Measurements from ENCODE around the gene CHIA. TPM values are rescaled to one million over a fixed set of nuclear protein-coding genes. Genes with fewer than 3 reads are reported as not detected.
"Not testable (repeated sequence)": the region's sequence is repeated elsewhere in the genome, so short reads cannot be mapped to it uniquely, and the experiment has no call there.

Gene CHIA
- total RNA-seq, 2 donors from 2014 or later: not detected

DNA sequence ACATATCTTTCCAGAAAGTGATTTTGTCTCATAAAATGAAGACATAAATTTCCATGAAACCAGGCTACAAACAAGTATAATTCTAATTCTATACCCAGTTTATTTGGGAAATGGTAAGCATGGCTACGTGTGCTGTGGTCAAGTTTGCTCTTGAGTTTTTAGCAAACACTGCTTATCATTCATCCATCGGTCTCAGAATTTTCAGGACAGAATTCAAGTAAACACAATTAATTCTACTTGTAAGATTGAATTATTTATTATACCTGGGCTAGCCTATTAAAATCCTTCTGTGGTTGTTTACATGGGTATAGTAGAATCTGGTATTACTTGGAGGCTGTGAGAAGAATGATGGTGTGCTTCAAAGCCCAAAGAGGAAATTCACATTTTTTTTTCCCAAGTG lies 68.3 kb downstream of the CHIA start:
- 26 to 37% methylated on average over 2 of the region's 2 CpGs for WGBS, 2 donors
- intact Hi-C loops (cut with DNase I): no loop called here
- no peaks in the 10 kb centered on the region for H3K27me3 ChIP-seq
- ATAC-seq (no peak), DNase-seq (no peak)
- H3K4me3 ChIP-seq: no peak overlapping the region
- no peaks in the 10 kb centered on the region for H3K36me3 ChIP-seq (replicated peaks in 1 of 2; ENCODE audit: insufficient read depth in 1 of 2, low read depth in 2 of 2)
- H3K4me1 ChIP-seq: no peaks in the 10 kb centered on the region
- TF ChIP-seq POLR2A (IDR thresholded peaks at IDR 0.05): no peak
- TF ChIP-seq, protein P1, sequence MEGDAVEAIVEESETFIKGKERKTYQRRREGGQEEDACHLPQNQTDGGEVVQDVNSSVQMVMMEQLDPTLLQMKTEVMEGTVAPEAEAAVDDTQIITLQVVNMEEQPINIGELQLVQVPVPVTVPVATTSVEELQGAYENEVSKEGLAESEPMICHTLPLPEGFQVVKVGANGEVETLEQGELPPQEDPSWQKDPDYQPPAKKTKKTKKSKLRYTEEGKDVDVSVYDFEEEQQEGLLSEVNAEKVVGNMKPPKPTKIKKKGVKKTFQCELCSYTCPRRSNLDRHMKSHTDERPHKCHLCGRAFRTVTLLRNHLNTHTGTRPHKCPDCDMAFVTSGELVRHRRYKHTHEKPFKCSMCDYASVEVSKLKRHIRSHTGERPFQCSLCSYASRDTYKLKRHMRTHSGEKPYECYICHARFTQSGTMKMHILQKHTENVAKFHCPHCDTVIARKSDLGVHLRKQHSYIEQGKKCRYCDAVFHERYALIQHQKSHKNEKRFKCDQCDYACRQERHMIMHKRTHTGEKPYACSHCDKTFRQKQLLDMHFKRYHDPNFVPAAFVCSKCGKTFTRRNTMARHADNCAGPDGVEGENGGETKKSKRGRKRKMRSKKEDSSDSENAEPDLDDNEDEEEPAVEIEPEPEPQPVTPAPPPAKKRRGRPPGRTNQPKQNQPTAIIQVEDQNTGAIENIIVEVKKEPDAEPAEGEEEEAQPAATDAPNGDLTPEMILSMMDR (IDR thresholded peaks at IDR 0.05): no peak
- no peaks in the 10 kb centered on the region for H3K9me3 ChIP-seq
- no peak overlapping the region for H3K27ac ChIP-seq

DNA sequence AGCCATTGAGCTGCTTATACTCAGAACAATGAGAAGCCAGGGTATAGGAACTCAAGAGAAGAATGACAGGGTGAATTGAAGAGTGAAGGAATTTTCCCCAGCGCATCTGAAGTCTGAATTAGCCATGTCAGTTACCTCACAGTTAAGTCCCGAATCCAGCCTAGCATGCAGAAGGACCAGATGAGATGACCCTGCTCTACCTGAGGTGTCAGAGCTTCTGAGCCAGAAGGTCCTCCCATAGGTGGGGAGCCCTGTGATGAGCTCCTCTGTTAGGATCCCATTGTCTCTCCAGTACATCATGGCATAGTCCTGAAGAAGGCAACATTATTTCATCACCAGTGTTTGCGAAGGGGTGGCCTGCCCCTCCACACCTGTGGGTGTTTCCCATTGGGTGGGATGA lies 68.7 kb downstream of the CHIA start:
- DNase-seq (no peak), ATAC-seq (no peak)
- Histone ChIP-seq H3K27ac (no peak overlapping the region), H3K4me3 (no peak overlapping the region), H3K27me3 (no peaks in the 10 kb centered on the region), H3K36me3 (replicated peaks in 1 of 2; ENCODE audit: insufficient read depth in 1 of 2, low read depth in 2 of 2) (no peaks in the 10 kb centered on the region), H3K9me3 (no peaks in the 10 kb centered on the region), H3K4me1 (peaks cover under 1% of the 10 kb centered on the region)
- intact Hi-C loops (cut with DNase I): no loop called here
- TF ChIP-seq, protein P1 (IDR thresholded peaks at IDR 0.05): no peak
- TF ChIP-seq POLR2A (IDR thresholded peaks at IDR 0.05): no peak
- WGBS, 2 donors: 90 to 96% methylated on average over 3 of the region's 3 CpGs

DNA sequence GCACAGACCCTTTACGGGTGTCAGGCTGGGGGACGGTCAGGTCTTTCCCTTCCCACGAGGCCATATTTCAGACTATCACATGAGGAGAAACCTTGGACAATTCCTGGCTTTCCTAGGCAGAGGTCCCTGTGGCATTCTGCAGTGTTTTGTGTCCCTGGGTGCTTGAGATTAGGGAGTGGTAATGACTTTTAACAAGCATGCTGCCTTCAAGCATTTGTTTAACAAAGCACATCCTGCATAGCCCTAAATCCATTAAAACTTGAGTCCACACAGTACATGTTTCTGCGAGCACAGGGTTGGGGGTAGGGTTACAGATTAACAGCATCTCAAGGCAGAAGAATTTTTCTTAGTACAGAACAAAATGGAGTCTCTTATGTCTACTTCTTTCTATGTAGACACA lies 69.6 kb downstream of the CHIA start:
- ATAC-seq; intact Hi-C loops (cut with DNase I); H3K4me1 ChIP-seq; H3K27me3 ChIP-seq; H3K27ac ChIP-seq; DNase-seq; H3K36me3 ChIP-seq (replicated peaks in 1 of 2; ENCODE audit: insufficient read depth in 1 of 2, low read depth in 2 of 2); H3K9me3 ChIP-seq; H3K4me3 ChIP-seq: not testable (repeated sequence)
- 61 to 82% methylated on average over 4 of the region's 4 CpGs for WGBS, 2 donors

DNA sequence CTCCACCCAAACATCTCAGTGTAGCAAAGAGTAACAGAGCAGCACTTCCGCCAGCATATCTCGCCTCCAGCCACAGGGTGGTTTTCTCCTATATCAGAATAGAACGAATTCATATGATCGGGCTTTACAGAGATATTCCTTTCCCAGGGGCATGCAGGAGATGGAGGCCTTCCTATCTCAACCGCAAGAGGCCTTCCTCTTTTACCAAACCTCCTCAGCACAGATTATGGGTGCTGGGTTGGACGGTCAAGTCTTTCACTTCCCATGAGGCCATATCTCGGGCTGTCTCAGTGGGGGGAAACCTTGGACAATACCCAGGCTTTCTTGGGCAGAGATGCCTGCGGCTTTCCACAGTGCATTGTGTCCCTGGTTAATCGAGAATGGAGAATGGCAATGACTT lies 71.1 kb downstream of the CHIA start:
- no peaks in the 10 kb centered on the region for H3K9me3 ChIP-seq
- intact Hi-C loops (cut with DNase I): no loop called here
- WGBS, 2 donors: 90 to 91% methylated on average over 9 of the region's 9 CpGs
- DNase-seq (no peak), ATAC-seq (no peak)
- H3K4me3 ChIP-seq: no peak overlapping the region
- TF ChIP-seq POLR2A (IDR thresholded peaks at IDR 0.05): no peak
- TF ChIP-seq, protein P1 (IDR thresholded peaks at IDR 0.05): no peak
- H3K27ac ChIP-seq: no peak overlapping the region
- no peaks in the 10 kb centered on the region for H3K27me3 ChIP-seq
- no peaks in the 10 kb centered on the region for H3K36me3 ChIP-seq (replicated peaks in 1 of 2; ENCODE audit: insufficient read depth in 1 of 2, low read depth in 2 of 2)
- H3K4me1 ChIP-seq: peaks cover 9% of the 10 kb centered on the region

DNA sequence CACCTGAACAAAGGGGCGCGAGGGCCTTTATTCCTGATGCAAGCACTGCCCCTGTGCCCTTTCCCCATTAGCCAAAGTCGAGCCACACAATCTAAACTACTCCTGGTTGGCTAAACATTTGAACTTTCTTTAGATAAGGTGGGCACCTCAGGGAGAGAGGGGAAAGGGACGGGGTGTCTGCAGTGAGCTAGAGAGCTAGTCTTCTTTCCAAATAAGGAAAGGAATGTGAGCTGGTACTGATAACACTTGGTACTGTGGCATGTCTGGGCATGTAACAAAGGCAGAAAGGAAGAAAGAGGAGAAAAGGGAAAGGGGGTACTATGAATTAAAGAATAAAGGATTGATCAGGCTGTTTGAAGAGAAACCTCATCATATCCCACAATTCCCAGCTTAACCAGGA lies 74.0 kb downstream of the CHIA start:
- H3K36me3 ChIP-seq (replicated peaks in 1 of 2; ENCODE audit: insufficient read depth in 1 of 2, low read depth in 2 of 2): no peaks in the 10 kb centered on the region
- DNase-seq (no peak), ATAC-seq (no peak)
- 44 to 54% methylated on average over 4 of the region's 4 CpGs for WGBS, 2 donors
- H3K27ac ChIP-seq: no peak overlapping the region
- no peak for TF ChIP-seq POLR2A (IDR thresholded peaks at IDR 0.05)
- TF ChIP-seq, protein P1 (IDR thresholded peaks at IDR 0.05): no peak
- peaks cover 20% of the 10 kb centered on the region for H3K4me1 ChIP-seq
- H3K27me3 ChIP-seq: no peaks in the 10 kb centered on the region
- intact Hi-C loops (cut with DNase I): no loop called here
- H3K4me3 ChIP-seq: no peak overlapping the region
- no peaks in the 10 kb centered on the region for H3K9me3 ChIP-seq
